Cardiac muscle cell (in vitro differentiated cells and primary cell): ENCODE data around the gene NEMP2. TPM values are rescaled to one million over a fixed set of nuclear protein-coding genes. Genes with fewer than 3 reads are reported as not detected.

Source experiments
- DNase-seq, 2 donors: peaks; one replicate each; pipeline versions ENCODE4 v3.0.0 to v3.0.0-alpha.2; 2010 to 2017; ENCODE audit warnings: low read depth in 1 of 2, low spot score in 1 of 2
- H3K27ac ChIP-seq: fragments of 200-600 bp; sonication (generic); 2 replicates; pipeline ENCODE4 v1.5.1; 2016
- H3K27me3 ChIP-seq: fragments of 200-600 bp; sonication (generic); 2 replicates; pipeline ENCODE4 v1.6.0; 2016; ENCODE audit warnings: control low read depth
- H3K36me3 ChIP-seq: fragments of 200-600 bp; sonication (generic); 2 replicates; pipeline ENCODE4 v1.5.1; 2016; ENCODE audit warnings: control low read depth
- H3K4me1 ChIP-seq: fragments of 200-600 bp; sonication (generic); 2 replicates; pipeline ENCODE4 v1.8.1; 2017; ENCODE audit warnings: low read depth, mild to moderate bottlenecking, mixed run types
- H3K4me3 ChIP-seq: fragments of 200-600 bp; sonication (generic); 2 replicates; pipeline ENCODE4 v1.5.1; 2016; ENCODE audit warnings: mild to moderate bottlenecking
- H3K9me3 ChIP-seq: fragments of 200-600 bp; sonication (generic); 2 replicates; pipeline ENCODE4 v1.5.1; 2017; ENCODE audit warnings: low read depth, mild to moderate bottlenecking, control low read depth
- polyA plus RNA-seq: library from polyadenylated mRNA; unstranded; fragments of >200 nt; fragmentation: Nextera tagmentation; extraction: Ambion mirVana; gene quantifications from 2 replicates; pipeline ENCODE4 v1.2.1, GENCODE V29; 2016
- total RNA-seq: library from RNA; depleted of rRNA; stranded (reverse); fragments of >200 nt; gene quantifications from 2 replicates; pipeline ENCODE4 v1.2.3, GENCODE V29; 2016
- TF ChIP-seq, protein P1 (sequence below): IDR thresholded peaks from 2 replicates; pipeline ENCODE4 v1.5.1; 2012; ENCODE audit warnings: low read depth, mild to moderate bottlenecking, low read length

The NEMP2 gene
- total and polyA plus RNA-seq, 2 experiments from 2014 or later = 2.5 to 5.4 TPM

DNA sequence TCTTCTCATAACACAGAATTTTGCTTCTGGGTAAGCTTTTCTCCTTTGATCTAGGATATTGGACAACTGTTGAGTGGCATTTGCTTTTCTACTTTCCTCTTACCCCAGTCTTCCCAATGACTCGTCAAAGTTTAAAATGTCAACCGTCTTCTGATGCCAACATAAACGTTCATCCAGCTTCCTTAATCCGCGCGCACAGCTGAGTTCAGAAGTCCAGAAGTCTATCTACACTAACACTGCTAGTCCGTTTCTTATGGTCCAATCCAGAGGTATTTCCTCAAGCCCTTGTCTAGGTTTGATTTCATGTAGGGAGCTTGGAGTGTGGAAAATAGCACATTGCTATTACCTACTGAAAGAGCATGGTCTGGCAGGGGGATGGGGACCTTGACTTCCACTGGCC is 77.7 kb downstream of the NEMP2 start:
- TF ChIP-seq, protein P1, sequence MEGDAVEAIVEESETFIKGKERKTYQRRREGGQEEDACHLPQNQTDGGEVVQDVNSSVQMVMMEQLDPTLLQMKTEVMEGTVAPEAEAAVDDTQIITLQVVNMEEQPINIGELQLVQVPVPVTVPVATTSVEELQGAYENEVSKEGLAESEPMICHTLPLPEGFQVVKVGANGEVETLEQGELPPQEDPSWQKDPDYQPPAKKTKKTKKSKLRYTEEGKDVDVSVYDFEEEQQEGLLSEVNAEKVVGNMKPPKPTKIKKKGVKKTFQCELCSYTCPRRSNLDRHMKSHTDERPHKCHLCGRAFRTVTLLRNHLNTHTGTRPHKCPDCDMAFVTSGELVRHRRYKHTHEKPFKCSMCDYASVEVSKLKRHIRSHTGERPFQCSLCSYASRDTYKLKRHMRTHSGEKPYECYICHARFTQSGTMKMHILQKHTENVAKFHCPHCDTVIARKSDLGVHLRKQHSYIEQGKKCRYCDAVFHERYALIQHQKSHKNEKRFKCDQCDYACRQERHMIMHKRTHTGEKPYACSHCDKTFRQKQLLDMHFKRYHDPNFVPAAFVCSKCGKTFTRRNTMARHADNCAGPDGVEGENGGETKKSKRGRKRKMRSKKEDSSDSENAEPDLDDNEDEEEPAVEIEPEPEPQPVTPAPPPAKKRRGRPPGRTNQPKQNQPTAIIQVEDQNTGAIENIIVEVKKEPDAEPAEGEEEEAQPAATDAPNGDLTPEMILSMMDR = no peak
- Histone ChIP-seq H3K9me3 (no peaks in the 10 kb centered on the region), H3K27ac (no peak overlapping the region), H3K4me3 (no peak overlapping the region), H3K36me3 (no peaks in the 10 kb centered on the region), H3K27me3 (no peaks in the 10 kb centered on the region), H3K4me1 (no peaks in the 10 kb centered on the region)
- DNase-seq = no peak

DNA sequence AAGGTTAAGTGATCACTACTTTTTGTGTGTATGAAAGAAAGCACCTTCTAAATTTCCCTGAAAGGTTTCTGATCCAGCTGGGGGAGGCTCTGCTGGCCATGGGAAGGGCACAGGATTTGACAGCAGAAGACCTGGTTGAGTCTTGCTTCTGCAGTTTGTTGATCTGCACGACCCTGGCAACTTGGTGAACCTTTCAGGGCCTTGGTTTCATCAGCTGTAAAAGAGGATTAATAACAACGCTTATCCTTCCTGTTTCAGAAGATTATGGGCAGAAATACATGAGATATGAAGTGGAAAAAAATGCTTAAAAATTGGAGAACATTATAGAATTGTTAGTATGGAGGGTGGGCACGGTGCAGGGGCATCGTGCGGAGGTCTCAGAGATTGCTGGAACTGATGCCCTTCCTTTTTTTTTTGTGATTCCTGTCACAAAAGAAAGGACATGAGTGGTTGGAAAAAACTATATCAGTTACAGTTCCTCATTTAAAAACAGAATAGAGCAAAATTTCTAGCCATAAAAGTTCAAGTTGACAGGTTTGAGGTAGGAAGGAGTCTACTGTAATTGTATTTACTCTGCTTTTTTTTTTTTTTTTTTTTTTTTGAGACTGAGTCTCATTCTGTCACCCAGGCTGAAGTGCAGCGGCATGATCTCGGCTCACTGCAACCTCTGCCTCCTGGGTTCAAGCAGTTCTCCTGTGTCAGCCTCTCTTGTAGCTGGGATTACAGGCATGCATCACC is 79.0 kb downstream of the NEMP2 start:
- no peak for DNase-seq
- Histone ChIP-seq H3K9me3 (no peaks in the 10 kb centered on the region), H3K4me1 (no peaks in the 10 kb centered on the region), H3K4me3 (no peak overlapping the region), H3K27me3 (no peaks in the 10 kb centered on the region), H3K36me3 (no peaks in the 10 kb centered on the region), H3K27ac (no peak overlapping the region)
- TF ChIP-seq, protein P1 = no peak

DNA sequence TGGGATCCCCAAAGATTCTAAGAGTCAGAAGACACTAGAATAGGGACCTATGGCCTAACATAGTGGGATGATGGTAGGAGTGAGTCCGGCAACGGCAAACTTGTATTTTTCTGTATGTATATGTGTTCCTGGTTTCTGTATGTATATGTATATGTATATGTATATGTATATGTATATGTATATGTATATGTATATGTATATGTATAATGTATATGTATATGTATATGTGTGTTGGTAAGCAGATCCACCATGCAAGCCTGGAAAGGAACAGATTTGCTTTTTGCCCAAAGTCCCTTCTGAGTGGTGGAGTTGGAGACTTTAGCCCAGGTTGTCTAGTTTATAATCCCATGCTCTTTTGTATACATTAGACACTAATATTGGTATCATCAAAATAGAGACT is 79.7 kb downstream of the NEMP2 start:
- Histone ChIP-seq H3K9me3 (no peaks in the 10 kb centered on the region), H3K36me3 (no peaks in the 10 kb centered on the region), H3K4me1 (no peaks in the 10 kb centered on the region), H3K27ac (no peak overlapping the region), H3K27me3 (no peaks in the 10 kb centered on the region), H3K4me3 (no peak overlapping the region)
- TF ChIP-seq, protein P1 = no peak
- no peak for DNase-seq

Other genes starting within 250 kb of the NEMP2 start
- 15.4 and 15.9 TPM in 2 replicates for gene HIBCH, start 214.9 kb downstream of the NEMP2 start, total RNA-seq
- gene HIBCH, start 214.9 kb downstream of the NEMP2 start, polyA plus RNA-seq = 66.7 and 70.0 TPM in 2 replicates
- 1.1 and 2.9 TPM in 2 replicates for gene INPP1, start 191.1 kb downstream of the NEMP2 start, total RNA-seq
- gene INPP1, start 191.1 kb downstream of the NEMP2 start, polyA plus RNA-seq = 3.3 and 11.2 TPM in 2 replicates
- gene MFSD6, start 126.4 kb downstream of the NEMP2 start, total RNA-seq = 0.63 and 1.5 TPM in 2 replicates
- gene MFSD6, start 126.4 kb downstream of the NEMP2 start, polyA plus RNA-seq = 0.62 and 0.64 TPM in 2 replicates
- gene NAB1, start 114.4 kb upstream of the NEMP2 start, total RNA-seq = 37.2 and 50.7 TPM in 2 replicates
- 10.0 and 16.3 TPM in 2 replicates for gene NAB1, start 114.4 kb upstream of the NEMP2 start, polyA plus RNA-seq